ENCODE results near the gene SEC61A2.
"Not testable (repeated sequence)": the region's sequence is repeated elsewhere in the genome, so short reads cannot be mapped to it uniquely, and the experiment has no call there.

Gene SEC61A2

GRCh38 chr10:12129222-12130111 is at the start of gene SEC61A2:
SEC61A2 (plus strand) TSS chr10:12129677; CDS start chr10:12129788, 111 bp downstream.
- peak; percentile 76 for DNase-seq

DNA sequence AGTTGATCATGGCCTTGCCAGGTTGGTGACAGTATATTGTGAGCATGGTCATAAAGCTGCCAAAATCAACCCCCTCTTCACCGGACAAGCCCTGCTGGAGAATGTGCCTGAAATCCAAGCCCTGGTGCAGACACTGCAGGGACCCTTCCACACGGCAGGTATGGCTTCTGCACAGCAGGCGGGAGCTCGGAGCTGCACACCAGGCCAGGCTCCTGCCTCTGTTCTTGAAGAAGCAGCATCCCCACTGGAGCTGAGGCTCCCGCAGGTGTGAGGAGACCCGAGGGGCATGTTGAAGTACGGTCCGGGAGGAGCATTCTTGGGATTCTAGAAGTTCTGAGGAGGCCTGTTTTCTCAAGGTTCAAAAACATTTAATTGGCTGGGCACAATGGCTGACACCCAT is 48.0 kb upstream of the SEC61A2 start:
- DNase-seq, result no peak

GRCh38 chr10:12081879-12082557 is 47.5 kb upstream of the SEC61A2 start:
- no peak for DNase-seq

DNA sequence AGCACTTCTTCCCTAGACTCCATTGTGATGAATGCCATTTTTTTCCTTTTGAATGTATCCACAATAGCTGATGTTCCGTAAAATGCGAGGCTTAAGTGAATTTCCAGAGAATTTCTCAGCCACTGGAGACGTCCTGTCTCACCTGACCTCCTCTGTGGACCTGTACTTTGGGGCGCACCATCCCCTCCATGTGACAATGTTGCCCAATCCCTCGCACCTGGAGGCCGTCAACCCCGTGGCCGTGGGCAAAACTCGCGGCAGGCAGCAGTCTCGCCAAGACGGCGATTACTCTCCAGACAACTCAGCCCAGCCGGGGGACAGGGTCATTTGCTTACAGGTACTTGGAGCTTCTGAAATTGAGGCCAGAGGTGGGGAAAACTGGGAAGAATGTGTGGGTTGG is 40.6 kb upstream of the SEC61A2 start:
- DNase-seq, result no peak

DNA sequence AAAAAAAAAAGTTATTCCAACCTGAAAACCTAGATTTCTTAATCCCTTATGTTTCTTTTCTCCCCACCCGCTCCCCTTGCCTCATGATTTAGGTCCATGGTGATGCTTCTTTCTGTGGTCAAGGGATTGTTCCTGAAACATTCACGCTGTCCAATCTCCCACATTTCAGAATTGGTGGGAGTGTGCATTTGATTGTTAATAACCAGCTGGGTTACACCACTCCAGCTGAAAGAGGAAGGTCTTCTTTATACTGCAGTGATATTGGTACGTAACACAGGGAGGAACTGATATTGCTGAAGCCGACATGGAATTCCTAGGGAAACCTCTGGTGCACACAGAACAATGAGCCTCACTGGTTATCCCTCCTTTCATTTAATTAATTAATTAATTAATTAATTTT is 38.1 kb upstream of the SEC61A2 start:
- DNase-seq, result no peak

- not testable (repeated sequence) for DNase-seq
Measured at GRCh38 chr10:12097361-12097760, 32.1 kb upstream of the SEC61A2 start.

GRCh38 chr10:12097791-12098190 is 31.7 kb upstream of the SEC61A2 start:
- DNase-seq, result no peak

GRCh38 chr10:12098966-12099365 is 30.5 kb upstream of the SEC61A2 start:
- DNase-seq, result no peak

GRCh38 chr10:12103802-12104201 is 25.7 kb upstream of the SEC61A2 start:
- no peak for DNase-seq

DNA sequence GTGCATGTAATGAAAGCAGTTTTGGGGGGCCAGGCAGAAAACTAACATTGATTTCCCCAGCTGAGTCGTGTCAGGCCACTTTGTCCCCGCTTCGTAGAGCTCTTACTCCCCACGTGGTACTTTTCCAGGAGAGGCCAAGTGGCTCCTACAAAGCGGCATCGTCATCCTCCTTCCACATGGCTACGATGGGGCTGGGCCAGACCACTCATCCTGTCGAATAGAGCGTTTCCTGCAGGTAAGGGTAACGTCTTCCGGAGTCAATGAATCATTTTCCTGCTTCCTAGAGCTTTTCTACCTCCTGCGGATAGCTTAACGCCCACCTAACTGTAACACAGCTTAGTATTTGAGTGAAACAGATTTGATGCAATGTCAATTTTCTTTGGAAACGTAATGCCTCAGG is 21.7 kb upstream of the SEC61A2 start:
- DNase-seq, result no peak

- no peak for DNase-seq
Measured at GRCh38 chr10:12109286-12109685, 20.2 kb upstream of the SEC61A2 start.

GRCh38 chr10:12111528-12111927 is 17.9 kb upstream of the SEC61A2 start:
- no peak for DNase-seq

DNA sequence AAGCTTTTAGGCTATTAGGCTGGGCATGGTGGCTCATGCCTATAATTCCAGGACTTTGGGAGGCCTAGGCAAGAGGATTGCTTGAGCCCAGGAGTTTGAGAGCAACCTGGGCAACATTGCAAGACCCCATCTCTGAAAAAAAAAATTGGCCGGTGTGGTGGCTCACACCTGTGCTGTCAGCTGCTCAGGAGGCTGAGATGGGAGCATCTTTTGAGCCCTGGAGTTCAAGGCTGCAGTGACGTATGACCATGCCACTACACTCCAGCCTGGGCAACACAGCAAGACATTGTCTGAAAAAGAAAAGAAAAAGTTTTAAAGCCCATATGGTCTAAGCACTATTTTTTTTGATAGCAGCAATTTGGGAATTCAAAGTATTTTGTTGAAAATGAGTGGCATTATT is 15.8 kb upstream of the SEC61A2 start:
- no peak for DNase-seq

- DNase-seq, result no peak
Measured at GRCh38 chr10:12121673-12122072, 7.8 kb upstream of the SEC61A2 start.

GRCh38 chr10:12130237-12130872 is 878 bp downstream of the SEC61A2 start:
- DNase-seq, result peak; percentile 51

DNA sequence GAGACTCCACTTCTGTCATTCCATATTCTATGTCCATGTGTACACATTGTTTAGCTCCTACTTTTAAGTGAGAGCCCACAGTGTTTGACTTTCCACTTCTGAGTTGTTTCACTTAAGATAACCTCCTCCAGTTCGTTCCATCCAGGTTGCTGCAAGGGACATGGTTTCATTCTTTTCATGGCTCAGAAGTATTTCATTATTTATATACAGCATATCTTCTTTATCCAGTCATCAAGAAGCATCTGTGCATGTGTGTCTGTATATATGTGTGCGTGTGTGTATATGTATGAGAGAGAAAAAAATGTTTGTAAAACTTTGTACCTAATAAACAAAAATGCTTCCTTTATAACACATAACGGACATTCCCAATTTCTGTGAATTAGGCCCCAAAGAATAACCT is 6.2 kb downstream of the SEC61A2 start:
- DNase-seq, result no peak

GRCh38 chr10:12140038-12140437 is 10.6 kb downstream of the SEC61A2 start:
- DNase-seq, result no peak

- no peak for DNase-seq
Measured at GRCh38 chr10:12144538-12144937, 15.1 kb downstream of the SEC61A2 start.

- DNase-seq, result no peak
Measured at GRCh38 chr10:12150163-12150562, 20.7 kb downstream of the SEC61A2 start.

GRCh38 chr10:12154516-12154915 is 25.0 kb downstream of the SEC61A2 start:
- DNase-seq, result no peak

GRCh38 chr10:12156367-12157123 is 27.1 kb downstream of the SEC61A2 start:
- DNase-seq, result no peak

DNA sequence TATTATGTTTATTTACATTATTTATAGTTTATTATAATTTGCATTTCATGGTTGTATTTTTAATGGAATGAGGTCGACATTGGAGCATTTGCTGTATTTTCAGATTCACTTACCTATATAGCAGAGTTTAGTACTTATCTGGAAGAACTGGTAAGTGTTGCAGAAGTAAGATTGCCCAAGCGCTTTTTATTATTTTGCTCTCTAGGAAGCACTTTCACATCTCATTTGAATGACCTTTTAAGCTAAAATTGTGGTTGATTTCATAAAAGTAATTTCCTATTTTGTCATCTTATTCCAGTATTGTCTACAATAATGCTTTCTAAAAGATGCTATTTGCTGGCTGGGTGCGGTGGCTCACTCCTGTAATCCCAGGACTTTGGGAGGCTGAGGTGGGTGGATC is 28.6 kb downstream of the SEC61A2 start:
- DNase-seq, result no peak

GRCh38 chr10:12160664-12161063 is 31.2 kb downstream of the SEC61A2 start:
- DNase-seq, result no peak

Data from NCI-H1092 treated with DMSO at 0.1 percent for 48 hours (cell line).